ENCODE measurements around the gene GCSH. TPM values are rescaled to one million over a fixed set of nuclear protein-coding genes. Genes with fewer than 3 reads are reported as not detected.

Gene GCSH
- total and polyA plus RNA-seq, 2 of the 13 experiments (the other 11 are each of a cell fraction or from before 2014, with no cell fraction given): 35.9 to 103 TPM

GRCh38 chr16:81076566-81077075, 19.6 kb downstream of the GCSH start (continued):
- TF ChIP-seq ZNF230 (CRISPR knock-in tag; IDR thresholded peaks at IDR 0.05) (0 out of 2 replicates have a peak, but pooled peaks have one; percentile 17), NFIB (CRISPR knock-in tag; IDR thresholded peaks at IDR 0.05; ENCODE audit: borderline replicate concordance) (no peak), ERF (CRISPR knock-in tag; IDR thresholded peaks at IDR 0.05) (no peak), FIP1L1 (IDR thresholded peaks at IDR 0.05; ENCODE audit: borderline replicate concordance, insufficient read depth, low read depth, low read length) (0 out of 2 replicates have a peak, but pooled peaks have one; percentile 2), CHD4 (IDR thresholded peaks at IDR 0.05; ENCODE audit: borderline replicate concordance, low read length) (no peak), ZNF674 (CRISPR knock-in tag; IDR thresholded peaks at IDR 0.05; ENCODE audit: low read depth) (0 out of 2 replicates have a peak, but pooled peaks have one; percentile 67), MXD3 (CRISPR knock-in tag; IDR thresholded peaks at IDR 0.05) (no peak), TMF1 (CRISPR knock-in tag; IDR thresholded peaks at IDR 0.05; ENCODE audit: low read depth) (no peak), KDM5A (IDR thresholded peaks at IDR 0.05; ENCODE audit: borderline replicate concordance, low read length) (peak; percentile 90; the same call in 1 of the 2 replicates), PCBP1 (IDR thresholded peaks at IDR 0.05; ENCODE audit: borderline replicate concordance, low read depth, low read length) (no peak), CAMTA2 (CRISPR knock-in tag; IDR thresholded peaks at IDR 0.05; ENCODE audit: borderline replicate concordance) (no peak), NFKBIZ (CRISPR knock-in tag; IDR thresholded peaks at IDR 0.05) (0 out of 2 replicates have a peak, but pooled peaks have one; percentile 28), NFE2L2 (IDR thresholded peaks at IDR 0.05; ENCODE audit: low read length) (peak; percentile 23; the same call in 1 of the 2 replicates), MAZ (IDR thresholded peaks at IDR 0.05; ENCODE audit: borderline replicate concordance, low read depth, low read length) (peak; percentile 68; the same call in 1 of the 2 replicates), MAZ (CRISPR knock-in tag; IDR thresholded peaks at IDR 0.05; ENCODE audit: low read depth) (no peak), EED (CRISPR knock-in tag; IDR thresholded peaks at IDR 0.05) (no peak), ZNF605 (CRISPR knock-in tag; IDR thresholded peaks at IDR 0.05) (peak; percentile 86; the same call in 1 of the 2 replicates), ZNF451 (CRISPR knock-in tag; IDR thresholded peaks at IDR 0.05) (no peak), FOXC1 (CRISPR knock-in tag; IDR thresholded peaks at IDR 0.05; ENCODE audit: borderline replicate concordance) (0 out of 2 replicates have a peak, but pooled peaks have one; percentile 20)
- TF ChIP-seq, protein P1, sequence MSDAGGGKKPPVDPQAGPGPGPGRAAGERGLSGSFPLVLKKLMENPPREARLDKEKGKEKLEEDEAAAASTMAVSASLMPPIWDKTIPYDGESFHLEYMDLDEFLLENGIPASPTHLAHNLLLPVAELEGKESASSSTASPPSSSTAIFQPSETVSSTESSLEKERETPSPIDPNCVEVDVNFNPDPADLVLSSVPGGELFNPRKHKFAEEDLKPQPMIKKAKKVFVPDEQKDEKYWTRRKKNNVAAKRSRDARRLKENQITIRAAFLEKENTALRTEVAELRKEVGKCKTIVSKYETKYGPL (CRISPR knock-in tag; IDR thresholded peaks at IDR 0.05): 0 out of 2 replicates have a peak, but pooled peaks have one; percentile 5
- TF ChIP-seq, protein P2, sequence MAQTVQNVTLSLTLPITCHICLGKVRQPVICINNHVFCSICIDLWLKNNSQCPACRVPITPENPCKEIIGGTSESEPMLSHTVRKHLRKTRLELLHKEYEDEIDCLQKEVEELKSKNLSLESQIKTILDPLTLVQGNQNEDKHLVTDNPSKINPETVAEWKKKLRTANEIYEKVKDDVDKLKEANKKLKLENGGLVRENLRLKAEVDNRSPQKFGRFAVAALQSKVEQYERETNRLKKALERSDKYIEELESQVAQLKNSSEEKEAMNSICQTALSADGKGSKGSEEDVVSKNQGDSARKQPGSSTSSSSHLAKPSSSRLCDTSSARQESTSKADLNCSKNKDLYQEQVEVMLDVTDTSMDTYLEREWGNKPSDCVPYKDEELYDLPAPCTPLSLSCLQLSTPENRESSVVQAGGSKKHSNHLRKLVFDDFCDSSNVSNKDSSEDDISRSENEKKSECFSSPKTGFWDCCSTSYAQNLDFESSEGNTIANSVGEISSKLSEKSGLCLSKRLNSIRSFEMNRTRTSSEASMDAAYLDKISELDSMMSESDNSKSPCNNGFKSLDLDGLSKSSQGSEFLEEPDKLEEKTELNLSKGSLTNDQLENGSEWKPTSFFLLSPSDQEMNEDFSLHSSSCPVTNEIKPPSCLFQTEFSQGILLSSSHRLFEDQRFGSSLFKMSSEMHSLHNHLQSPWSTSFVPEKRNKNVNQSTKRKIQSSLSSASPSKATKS (CRISPR knock-in tag; IDR thresholded peaks at IDR 0.05): 0 out of 2 replicates have a peak, but pooled peaks have one; percentile 5
- TF ChIP-seq, protein P3, sequence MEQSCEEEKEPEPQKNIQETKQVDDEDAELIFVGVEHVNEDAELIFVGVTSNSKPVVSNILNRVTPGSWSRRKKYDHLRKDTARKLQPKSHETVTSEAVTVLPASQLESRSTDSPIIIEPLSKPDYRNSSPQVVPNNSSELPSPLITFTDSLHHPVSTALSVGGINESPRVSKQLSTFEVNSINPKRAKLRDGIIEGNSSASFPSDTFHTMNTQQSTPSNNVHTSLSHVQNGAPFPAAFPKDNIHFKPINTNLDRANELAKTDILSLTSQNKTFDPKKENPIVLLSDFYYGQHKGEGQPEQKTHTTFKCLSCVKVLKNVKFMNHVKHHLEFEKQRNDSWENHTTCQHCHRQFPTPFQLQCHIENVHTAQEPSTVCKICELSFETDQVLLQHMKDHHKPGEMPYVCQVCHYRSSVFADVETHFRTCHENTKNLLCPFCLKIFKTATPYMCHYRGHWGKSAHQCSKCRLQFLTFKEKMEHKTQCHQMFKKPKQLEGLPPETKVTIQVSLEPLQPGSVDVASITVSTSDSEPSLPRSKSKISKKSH (CRISPR knock-in tag; IDR thresholded peaks at IDR 0.05; ENCODE audit: borderline replicate concordance): peak; percentile 20; the same call in 1 of the 2 replicates
- TF ChIP-seq, protein P4, sequence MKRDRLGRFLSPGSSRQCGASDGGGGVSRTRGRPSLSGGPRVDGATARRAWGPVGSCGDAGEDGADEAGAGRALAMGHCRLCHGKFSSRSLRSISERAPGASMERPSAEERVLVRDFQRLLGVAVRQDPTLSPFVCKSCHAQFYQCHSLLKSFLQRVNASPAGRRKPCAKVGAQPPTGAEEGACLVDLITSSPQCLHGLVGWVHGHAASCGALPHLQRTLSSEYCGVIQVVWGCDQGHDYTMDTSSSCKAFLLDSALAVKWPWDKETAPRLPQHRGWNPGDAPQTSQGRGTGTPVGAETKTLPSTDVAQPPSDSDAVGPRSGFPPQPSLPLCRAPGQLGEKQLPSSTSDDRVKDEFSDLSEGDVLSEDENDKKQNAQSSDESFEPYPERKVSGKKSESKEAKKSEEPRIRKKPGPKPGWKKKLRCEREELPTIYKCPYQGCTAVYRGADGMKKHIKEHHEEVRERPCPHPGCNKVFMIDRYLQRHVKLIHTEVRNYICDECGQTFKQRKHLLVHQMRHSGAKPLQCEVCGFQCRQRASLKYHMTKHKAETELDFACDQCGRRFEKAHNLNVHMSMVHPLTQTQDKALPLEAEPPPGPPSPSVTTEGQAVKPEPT (CRISPR knock-in tag; IDR thresholded peaks at IDR 0.05; ENCODE audit: low read depth): no peak
